ENCODE data around the gene VPS45.
"Not testable (repeated sequence)": the region's sequence is repeated elsewhere in the genome, so short reads cannot be mapped to it uniquely, and the experiment has no call there.

VPS45 gene

GRCh38 chr1:150067184-150068108, at the start of gene VPS45:
Gene VPS45, plus strand, starts transcription at chr1:150067776. Its CDS starts 82 bp downstream, at chr1:150067858.
- DNase-seq (ENCODE audit: low read depth, low spot score) = peak; percentile 50

- DNase-seq (ENCODE audit: low read depth, low spot score) = no peak
Observed at GRCh38 chr1:150018165-150018564, 49.4 kb upstream of the VPS45 start.

- no peak for DNase-seq (ENCODE audit: low read depth, low spot score)
Observed at GRCh38 chr1:150020711-150021110, 46.9 kb upstream of the VPS45 start.

- no peak for DNase-seq (ENCODE audit: low read depth, low spot score)
Observed at GRCh38 chr1:150021191-150021694, 46.3 kb upstream of the VPS45 start.

GRCh38 chr1:150022357-150022756, 45.2 kb upstream of the VPS45 start:
- DNase-seq (ENCODE audit: low read depth, low spot score) = no peak

- no peak for DNase-seq (ENCODE audit: low read depth, low spot score)
Observed at GRCh38 chr1:150024156-150024555, 43.4 kb upstream of the VPS45 start.

- no peak for DNase-seq (ENCODE audit: low read depth, low spot score)
Observed at GRCh38 chr1:150028322-150028721, 39.3 kb upstream of the VPS45 start.

GRCh38 chr1:150034336-150034735, 33.2 kb upstream of the VPS45 start:
- no peak for DNase-seq (ENCODE audit: low read depth, low spot score)

GRCh38 chr1:150049926-150050325, 17.6 kb upstream of the VPS45 start:
- DNase-seq (ENCODE audit: low read depth, low spot score) = no peak

GRCh38 chr1:150051089-150051373, 16.5 kb upstream of the VPS45 start:
- DNase-seq (ENCODE audit: low read depth, low spot score) = no peak

GRCh38 chr1:150051905-150052412, 15.6 kb upstream of the VPS45 start:
- not testable (repeated sequence) for DNase-seq (ENCODE audit: low read depth, low spot score)

- DNase-seq (ENCODE audit: low read depth, low spot score) = no peak
Observed at GRCh38 chr1:150053926-150054325, 13.7 kb upstream of the VPS45 start.

- not testable (repeated sequence) for DNase-seq (ENCODE audit: low read depth, low spot score)
Observed at GRCh38 chr1:150055507-150055906, 12.1 kb upstream of the VPS45 start.

GRCh38 chr1:150056407-150056806, 11.2 kb upstream of the VPS45 start:
- DNase-seq (ENCODE audit: low read depth, low spot score) = no peak

GRCh38 chr1:150060260-150060659, 7.3 kb upstream of the VPS45 start:
- DNase-seq (ENCODE audit: low read depth, low spot score) = no peak

GRCh38 chr1:150061632-150062101, 5.9 kb upstream of the VPS45 start:
- no peak for DNase-seq (ENCODE audit: low read depth, low spot score)

- DNase-seq (ENCODE audit: low read depth, low spot score) = no peak
Observed at GRCh38 chr1:150062113-150062512, 5.5 kb upstream of the VPS45 start.

- DNase-seq (ENCODE audit: low read depth, low spot score) = no peak
Observed at GRCh38 chr1:150065184-150065871, 2.2 kb upstream of the VPS45 start.

GRCh38 chr1:150066328-150066727, 1.2 kb upstream of the VPS45 start:
- DNase-seq (ENCODE audit: low read depth, low spot score) = no peak

- no peak for DNase-seq (ENCODE audit: low read depth, low spot score)
Observed at GRCh38 chr1:150066838-150067183, 765 bp upstream of the VPS45 start.

GRCh38 chr1:150068109-150068435, 496 bp downstream of the VPS45 start:
- DNase-seq (ENCODE audit: low read depth, low spot score) = no peak

GRCh38 chr1:150069923-150070322, 2.3 kb downstream of the VPS45 start:
- no peak for DNase-seq (ENCODE audit: low read depth, low spot score)

- DNase-seq (ENCODE audit: low read depth, low spot score) = no peak
Observed at GRCh38 chr1:150072959-150073358, 5.4 kb downstream of the VPS45 start.
